Measurements from ENCODE around the gene PDK2.

DNA sequence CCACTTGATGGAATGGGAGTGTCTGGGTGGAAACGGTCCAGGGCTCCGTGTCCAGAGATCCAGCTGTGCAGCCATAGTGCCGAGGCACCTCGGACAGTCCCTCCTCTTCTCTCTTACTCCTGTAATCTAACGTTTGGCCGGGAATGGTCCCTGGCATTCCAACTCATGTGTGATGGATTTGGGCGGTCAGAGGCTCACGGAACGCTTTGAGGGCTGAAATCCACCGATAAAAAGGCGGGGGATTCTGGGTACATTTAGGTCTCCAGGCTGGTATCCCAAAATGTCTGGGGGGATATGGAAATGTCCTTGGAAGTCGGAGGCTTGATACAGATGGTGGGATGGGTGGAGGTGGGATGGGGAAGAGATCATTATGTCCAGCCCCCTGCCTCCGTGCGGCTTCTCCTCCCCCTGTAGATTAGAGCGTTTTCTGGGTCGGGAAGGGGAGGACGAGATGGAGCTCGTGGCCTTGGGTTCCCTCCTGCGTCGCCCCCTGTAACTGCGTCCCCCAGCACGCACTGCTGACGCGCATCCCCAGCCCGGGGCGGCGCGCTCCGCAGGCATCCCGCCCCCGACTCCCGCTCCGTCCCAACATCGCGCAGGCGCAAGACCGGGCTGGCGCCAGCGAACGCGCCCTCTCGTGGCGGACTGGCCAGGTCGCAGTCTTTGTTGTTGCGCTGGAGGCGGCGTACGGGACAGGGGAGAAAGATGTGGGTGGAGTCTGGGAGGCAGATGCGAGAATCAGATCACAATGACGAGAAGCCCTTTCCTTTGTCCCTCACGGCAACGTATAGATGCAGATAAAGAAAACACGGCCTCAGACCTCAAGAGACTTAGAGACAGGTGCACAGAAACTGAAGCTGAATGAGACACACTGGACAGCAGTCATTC lies 66.1 kb downstream of the PDK2 start:
- TF ChIP-seq, protein P1, sequence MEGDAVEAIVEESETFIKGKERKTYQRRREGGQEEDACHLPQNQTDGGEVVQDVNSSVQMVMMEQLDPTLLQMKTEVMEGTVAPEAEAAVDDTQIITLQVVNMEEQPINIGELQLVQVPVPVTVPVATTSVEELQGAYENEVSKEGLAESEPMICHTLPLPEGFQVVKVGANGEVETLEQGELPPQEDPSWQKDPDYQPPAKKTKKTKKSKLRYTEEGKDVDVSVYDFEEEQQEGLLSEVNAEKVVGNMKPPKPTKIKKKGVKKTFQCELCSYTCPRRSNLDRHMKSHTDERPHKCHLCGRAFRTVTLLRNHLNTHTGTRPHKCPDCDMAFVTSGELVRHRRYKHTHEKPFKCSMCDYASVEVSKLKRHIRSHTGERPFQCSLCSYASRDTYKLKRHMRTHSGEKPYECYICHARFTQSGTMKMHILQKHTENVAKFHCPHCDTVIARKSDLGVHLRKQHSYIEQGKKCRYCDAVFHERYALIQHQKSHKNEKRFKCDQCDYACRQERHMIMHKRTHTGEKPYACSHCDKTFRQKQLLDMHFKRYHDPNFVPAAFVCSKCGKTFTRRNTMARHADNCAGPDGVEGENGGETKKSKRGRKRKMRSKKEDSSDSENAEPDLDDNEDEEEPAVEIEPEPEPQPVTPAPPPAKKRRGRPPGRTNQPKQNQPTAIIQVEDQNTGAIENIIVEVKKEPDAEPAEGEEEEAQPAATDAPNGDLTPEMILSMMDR (IDR thresholded peaks at IDR 0.05) = peak; percentile 96 to 98 (median 98)
- TF ChIP-seq POLR2A (IDR thresholded peaks at IDR 0.05) = peak in 1 of 2 donors; percentile 62
